Hepatocyte (in vitro differentiated cells): ENCODE results near the gene CKS2. TPM values are rescaled to one million over a fixed set of nuclear protein-coding genes. Genes with fewer than 3 reads are reported as not detected.

ENCODE experiments used
- DNase-seq: peaks from one replicate; pipeline ENCODE4 v3.0.0-alpha.2; 2016; ENCODE audit warnings: low spot score
- H2AFZ ChIP-seq: fragments of 200-600 bp; sonication (generic); 2 replicates; pipeline ENCODE4 v1.6.0; 2016; ENCODE audit warnings: antibody characterized with exemption, mild to moderate bottlenecking
- H3K27ac ChIP-seq: fragments of 200-600 bp; sonication (generic); 2 replicates; pipeline ENCODE4 v1.5.1; 2016; ENCODE audit warnings: mild to moderate bottlenecking
- H3K27me3 ChIP-seq: fragments of 200-600 bp; sonication (generic); 2 replicates; pipeline ENCODE4 v1.6.1; 2016
- H3K36me3 ChIP-seq: fragments of 200-600 bp; sonication (generic); replicated peaks from 2 replicates; pipeline ENCODE4 v1.5.1; 2016; ENCODE audit warnings: low read depth; ENCODE audit not compliant: insufficient read depth
- H3K4me1 ChIP-seq: fragments of 200-600 bp; sonication (generic); 2 replicates; pipeline ENCODE4 v1.5.1; 2016; ENCODE audit warnings: mild to moderate bottlenecking, moderate library complexity; ENCODE audit not compliant: insufficient read depth
- H3K4me2 ChIP-seq: fragments of 200-600 bp; sonication (generic); 2 replicates; pipeline ENCODE4 v1.6.0; 2016
- H3K4me3 ChIP-seq: fragments of 200-600 bp; sonication (generic); 2 replicates; pipeline ENCODE4 v1.5.1; 2016; ENCODE audit warnings: mild to moderate bottlenecking
- H3K79me2 ChIP-seq: fragments of 200-600 bp; sonication (generic); 2 replicates; pipeline ENCODE4 v1.6.0; 2017; ENCODE audit warnings: mild to moderate bottlenecking
- H3K9me2 ChIP-seq: fragments of 200-600 bp; sonication (generic); replicated peaks from 2 replicates; pipeline ENCODE4 v1.6.0; 2017; ENCODE audit warnings: mild to moderate bottlenecking; ENCODE audit not compliant: insufficient read depth
- H3K9me3 ChIP-seq: fragments of 200-600 bp; sonication (generic); 2 replicates; pipeline ENCODE4 v1.5.1; 2016; ENCODE audit warnings: low read depth, mild to moderate bottlenecking
- H4K20me1 ChIP-seq: fragments of 200-600 bp; sonication (generic); 2 replicates; pipeline ENCODE4 v1.6.0; 2016; ENCODE audit warnings: mild to moderate bottlenecking; ENCODE audit not compliant: insufficient read depth, poor library complexity, severe bottlenecking
- EZH2 ChIP-seq: fragments of 200-600 bp; sonication (generic); IDR thresholded peaks from 2 replicates; pipeline ENCODE4 v1.6.1; 2016; ENCODE audit warnings: antibody characterized with exemption, mild to moderate bottlenecking, borderline replicate concordance
- EZH2phosphoT487 ChIP-seq: fragments of 200-600 bp; sonication (generic); IDR thresholded peaks from one replicate; pipeline ENCODE4 v1.6.1; 2018; ENCODE audit warnings: antibody characterized with exemption, mild to moderate bottlenecking, low read depth, moderate library complexity; ENCODE audit not compliant: unreplicated experiment, severe bottlenecking
- WGBS: methylation state at CpG from one replicate; pipeline ENCODE4 v1.1.6; 2016; ENCODE audit warnings: low lambda C conversion rate; ENCODE audit errors: missing lambda C conversion rate; 5-methylcytosine and 5-hydroxymethylcytosine counted together
- polyA plus RNA-seq: library from polyadenylated mRNA; unstranded; fragments of >200 nt; fragmentation: Nextera tagmentation; extraction: Ambion mirVana; gene quantifications from 2 replicates; pipeline ENCODE4 v1.2.1, GENCODE V29; 2016
- total RNA-seq: library from RNA; depleted of rRNA; stranded (reverse); fragments of >200 nt; gene quantifications from 2 replicates; pipeline ENCODE4 v1.2.3, GENCODE V29; 2014
- TF ChIP-seq, protein P1 (sequence below): fragments of 200-600 bp; sonication (generic); IDR thresholded peaks from 2 replicates; pipeline ENCODE4 v1.5.1; 2016; ENCODE audit warnings: antibody characterized with exemption, mild to moderate bottlenecking; ENCODE audit not compliant: poor library complexity

The CKS2 gene
- total and polyA plus RNA-seq, 2 experiments from 2014 or later, result 77.1 to 136 TPM

DNA sequence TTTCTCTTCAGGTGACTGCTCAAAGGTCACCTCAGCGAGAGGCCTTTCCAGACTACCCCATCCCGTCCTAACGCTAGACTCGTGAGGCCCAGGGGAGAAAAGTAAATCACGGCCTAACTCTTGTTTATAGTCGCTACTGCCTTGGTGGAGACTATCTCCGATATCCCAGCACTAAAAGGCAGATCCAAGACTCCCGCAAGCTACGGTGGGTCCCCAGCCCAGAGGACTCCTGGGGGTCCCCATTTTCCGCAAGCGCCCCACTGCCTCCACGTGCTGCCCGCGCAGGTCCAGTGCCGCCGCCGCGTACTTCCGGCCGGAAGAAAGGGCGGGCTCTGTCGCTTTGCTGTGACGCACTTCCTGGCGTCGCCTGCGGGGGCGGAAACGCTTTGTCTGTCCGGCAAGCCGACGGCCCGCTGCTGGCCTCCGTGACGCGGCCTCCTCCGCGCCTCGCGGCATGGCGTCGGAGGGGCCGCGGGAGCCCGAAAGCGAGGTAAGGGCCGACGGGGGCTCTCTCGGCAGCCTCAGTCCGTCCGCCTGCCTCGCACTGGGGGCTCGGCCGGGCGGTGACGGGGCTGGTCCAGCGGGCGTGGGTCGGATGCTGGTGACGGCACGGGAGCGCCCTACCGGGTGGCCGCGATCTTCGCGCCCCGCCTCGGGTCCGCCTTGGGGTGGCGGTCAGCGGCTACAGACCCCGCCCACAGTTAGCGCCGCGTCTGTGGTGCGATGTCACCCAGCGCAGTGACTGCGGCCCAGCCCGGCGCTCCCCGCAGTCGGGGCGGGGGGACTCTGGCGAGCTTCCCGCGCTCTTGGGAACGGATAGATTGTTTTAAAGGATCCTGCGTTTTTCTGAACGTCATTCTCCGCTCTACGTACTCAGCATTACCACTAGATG lies 7.4 kb downstream of the CKS2 start, which contains the start of gene SECISBP2:
SECISBP2 (plus strand) TSS at position 378 of the 892 bp plus-strand sequence; CDS start at position 455, 77 bp downstream.
- Histone ChIP-seq H3K4me2 (peak within 1 kb of the TSS; percentile 88), H4K20me1 (peaks cover 7% of the 10 kb centered on the region), H3K9me3 (no peaks in the 10 kb centered on the region), H3K4me3 (peak within 1 kb of the TSS; percentile 45), H2AFZ (peak within 1 kb of the TSS; percentile 37), H3K9me2 (no peaks in the 10 kb centered on the region), H3K79me2 (peaks cover 80% of the 10 kb centered on the region), H3K27ac (peak within 1 kb of the TSS; percentile 99), H3K4me1 (peaks cover 23% of the 10 kb centered on the region), H3K36me3 (no peaks in the 10 kb centered on the region), H3K27me3 (no peaks in the 10 kb centered on the region)
- WGBS, result under 1% methylated on average over 79 of the region's 91 CpGs
- peak; percentile 97 for DNase-seq
- TF ChIP-seq EZH2 (no peak), EZH2phosphoT487 (no peak)
- TF ChIP-seq, protein P1, sequence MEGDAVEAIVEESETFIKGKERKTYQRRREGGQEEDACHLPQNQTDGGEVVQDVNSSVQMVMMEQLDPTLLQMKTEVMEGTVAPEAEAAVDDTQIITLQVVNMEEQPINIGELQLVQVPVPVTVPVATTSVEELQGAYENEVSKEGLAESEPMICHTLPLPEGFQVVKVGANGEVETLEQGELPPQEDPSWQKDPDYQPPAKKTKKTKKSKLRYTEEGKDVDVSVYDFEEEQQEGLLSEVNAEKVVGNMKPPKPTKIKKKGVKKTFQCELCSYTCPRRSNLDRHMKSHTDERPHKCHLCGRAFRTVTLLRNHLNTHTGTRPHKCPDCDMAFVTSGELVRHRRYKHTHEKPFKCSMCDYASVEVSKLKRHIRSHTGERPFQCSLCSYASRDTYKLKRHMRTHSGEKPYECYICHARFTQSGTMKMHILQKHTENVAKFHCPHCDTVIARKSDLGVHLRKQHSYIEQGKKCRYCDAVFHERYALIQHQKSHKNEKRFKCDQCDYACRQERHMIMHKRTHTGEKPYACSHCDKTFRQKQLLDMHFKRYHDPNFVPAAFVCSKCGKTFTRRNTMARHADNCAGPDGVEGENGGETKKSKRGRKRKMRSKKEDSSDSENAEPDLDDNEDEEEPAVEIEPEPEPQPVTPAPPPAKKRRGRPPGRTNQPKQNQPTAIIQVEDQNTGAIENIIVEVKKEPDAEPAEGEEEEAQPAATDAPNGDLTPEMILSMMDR, result peak; percentile 95

DNA sequence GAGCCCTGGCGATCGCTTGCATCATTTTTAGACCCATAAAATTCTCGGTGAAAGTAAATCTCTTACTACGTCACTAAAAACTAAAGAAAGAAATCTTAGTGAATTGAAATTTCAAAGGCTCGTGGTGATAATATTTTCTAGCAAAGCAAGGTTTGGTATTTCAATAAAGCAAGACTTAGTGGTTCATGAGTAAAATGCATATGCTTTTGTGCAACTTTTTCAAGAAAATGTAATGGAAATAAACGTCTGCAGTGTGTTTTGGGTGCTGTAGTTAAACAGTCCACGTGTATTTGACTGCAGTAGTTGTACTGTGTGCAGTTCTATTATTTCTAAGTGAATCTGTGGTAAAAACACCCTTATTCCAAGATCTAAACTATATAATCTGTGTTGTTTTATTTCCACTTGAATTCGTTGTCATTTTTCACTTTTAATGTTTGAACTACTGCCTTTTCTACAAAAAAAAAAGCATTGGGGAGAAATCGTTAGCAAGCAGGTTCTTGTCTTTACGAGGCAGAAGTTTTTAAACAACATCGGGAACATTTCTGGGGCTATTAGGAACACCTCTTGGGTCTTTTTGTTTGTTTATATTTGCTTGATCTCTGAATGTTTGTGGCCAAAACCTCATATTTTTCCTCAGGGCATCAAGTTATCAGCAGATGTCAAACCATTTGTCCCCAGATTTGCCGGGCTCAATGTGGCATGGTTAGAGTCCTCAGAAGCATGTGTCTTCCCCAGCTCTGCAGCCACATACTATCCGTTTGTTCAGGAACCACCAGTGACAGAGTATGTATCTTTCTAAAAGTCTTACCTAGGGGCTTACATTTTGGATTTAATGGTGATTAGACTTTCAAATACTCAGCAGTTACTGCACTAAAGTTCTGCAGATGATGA lies 8.3 kb downstream of the CKS2 start:
- Histone ChIP-seq H3K9me3 (no peaks in the 10 kb centered on the region), H3K27me3 (no peaks in the 10 kb centered on the region), H3K4me1 (peaks cover 25% of the 10 kb centered on the region), H2AFZ (no peak overlapping the region), H3K4me2 (peak overlapping the region; percentile 88), H3K27ac (peak overlapping the region; percentile 99), H4K20me1 (peaks cover 7% of the 10 kb centered on the region), H3K9me2 (no peaks in the 10 kb centered on the region), H3K36me3 (no peaks in the 10 kb centered on the region), H3K79me2 (peaks cover 80% of the 10 kb centered on the region), H3K4me3 (peak overlapping the region; percentile 43)
- no peak for DNase-seq
- TF ChIP-seq EZH2phosphoT487 (no peak), EZH2 (no peak)
- TF ChIP-seq, protein P1, result no peak
- WGBS, result 4% methylated on average over 13 of the region's 13 CpGs

DNA sequence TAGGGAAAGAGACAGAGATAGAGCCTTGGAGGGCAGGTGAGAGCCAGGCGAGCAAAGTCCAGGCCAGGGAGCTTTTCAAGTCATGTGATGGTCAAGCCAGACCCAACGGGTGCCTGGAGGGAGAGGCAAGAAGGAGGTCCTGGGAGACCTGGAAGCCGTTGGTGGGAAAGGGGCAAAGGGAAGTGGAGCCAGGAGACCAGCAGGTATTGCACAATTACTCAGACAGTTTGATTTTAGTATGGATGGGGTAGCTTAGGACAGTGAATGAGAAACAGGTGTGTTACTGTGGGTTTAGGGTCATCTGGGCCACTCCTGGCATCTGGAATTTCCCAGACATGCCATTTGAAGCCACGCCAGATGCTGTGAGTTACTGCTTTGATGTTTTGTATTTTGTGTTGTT lies 12.4 kb downstream of the CKS2 start:
- no peak overlapping the region for H3K27ac ChIP-seq
- H3K9me2 ChIP-seq, result no peaks in the 10 kb centered on the region
- no peak overlapping the region for H2AFZ ChIP-seq
- peaks cover 17% of the 10 kb centered on the region for H3K4me1 ChIP-seq
- no peaks in the 10 kb centered on the region for H3K36me3 ChIP-seq
- H3K9me3 ChIP-seq, result no peaks in the 10 kb centered on the region
- peaks cover 64% of the 10 kb centered on the region for H3K79me2 ChIP-seq
- H4K20me1 ChIP-seq, result peaks cover 7% of the 10 kb centered on the region
- WGBS, result 53% methylated on average over 4 of the region's 4 CpGs
- H3K27me3 ChIP-seq, result no peaks in the 10 kb centered on the region
- TF ChIP-seq EZH2phosphoT487 (no peak), EZH2 (no peak)
- DNase-seq, result peak; percentile 33
- no peak overlapping the region for H3K4me3 ChIP-seq
- H3K4me2 ChIP-seq, result peak overlapping the region; percentile 19

DNA sequence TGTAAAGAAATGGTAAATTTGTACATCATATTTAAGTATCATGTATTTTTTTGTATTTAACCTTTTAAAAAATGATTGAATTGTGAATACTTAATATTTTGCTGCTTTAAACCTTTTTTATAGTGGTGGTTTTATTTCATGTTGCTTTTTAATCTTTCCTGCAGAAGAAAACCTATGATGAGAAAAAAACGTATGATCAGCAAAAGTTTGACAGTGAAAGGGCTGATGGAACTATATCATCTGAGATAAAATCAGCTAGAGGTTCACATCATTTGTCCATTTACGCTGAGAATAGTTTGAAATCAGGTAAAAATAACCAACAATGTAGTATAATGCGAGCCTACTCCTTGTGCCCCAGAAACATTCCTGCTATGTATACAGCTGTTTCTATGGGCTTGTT lies 14.7 kb downstream of the CKS2 start:
- Histone ChIP-seq H2AFZ (no peak overlapping the region), H3K4me3 (no peak overlapping the region), H3K4me1 (peaks cover 11% of the 10 kb centered on the region), H4K20me1 (peaks cover 7% of the 10 kb centered on the region), H3K36me3 (no peaks in the 10 kb centered on the region), H3K27ac (no peak overlapping the region), H3K79me2 (peaks cover 51% of the 10 kb centered on the region), H3K9me2 (no peaks in the 10 kb centered on the region), H3K27me3 (no peaks in the 10 kb centered on the region), H3K4me2 (no peak overlapping the region), H3K9me3 (no peaks in the 10 kb centered on the region)
- TF ChIP-seq, protein P1, result no peak
- TF ChIP-seq EZH2phosphoT487 (no peak), EZH2 (no peak)
- WGBS, result 94% methylated on average over 3 of the region's 3 CpGs
- no peak for DNase-seq
